Activated naive CD4-positive, alpha-beta T cell treated with anti-CD3 and anti-CD28 coated beads, Interleukin-2, amount 50 U/mL, for 24 hours (primary cell): Measurements from ENCODE around the gene CFHR4.
A peak's percentile ranks its signal among the peaks of the same experiment; 100 is the strongest.
"Not testable (repeated sequence)": the region's sequence is repeated elsewhere in the genome, so short reads cannot be mapped to it uniquely, and the experiment has no call there.

Source experiments
- H3K27ac Mint-ChIP-seq: one replicate; pipeline ENCODE4 v1.8.0; 2021; ENCODE audit warnings: mild to moderate bottlenecking, mixed read lengths
- H3K27me3 Mint-ChIP-seq: one replicate; pipeline ENCODE4 v1.8.0; 2021; ENCODE audit warnings: mixed read lengths
- H3K36me3 Mint-ChIP-seq: one replicate; pipeline ENCODE4 v1.8.0; 2021; ENCODE audit warnings: mixed read lengths
- H3K4me1 Mint-ChIP-seq: one replicate; pipeline ENCODE4 v1.8.0; 2021; ENCODE audit warnings: mixed read lengths
- H3K4me3 Mint-ChIP-seq: one replicate; pipeline ENCODE4 v1.8.0; 2021; ENCODE audit warnings: mild to moderate bottlenecking, mixed read lengths
- H3K9me3 Mint-ChIP-seq: one replicate; pipeline ENCODE4 v1.8.0; 2021; ENCODE audit warnings: mixed read lengths

The CFHR4 gene

GRCh38 chr1:196887515-196888239, at the start of gene CFHR4:
Gene CFHR4, plus strand, starts transcription at chr1:196888052. Its CDS starts 99 bp downstream, at chr1:196888151.
- H3K4me3 Mint-ChIP-seq, result no peak within 1 kb of the TSS
- peaks cover 12% of the 10 kb centered on the region for H3K9me3 Mint-ChIP-seq
- H3K27me3 Mint-ChIP-seq, result no peaks in the 10 kb centered on the region
- H3K27ac Mint-ChIP-seq, result no peak within 1 kb of the TSS
- H3K4me1 Mint-ChIP-seq, result no peaks in the 10 kb centered on the region
- no peaks in the 10 kb centered on the region for H3K36me3 Mint-ChIP-seq

DNA sequence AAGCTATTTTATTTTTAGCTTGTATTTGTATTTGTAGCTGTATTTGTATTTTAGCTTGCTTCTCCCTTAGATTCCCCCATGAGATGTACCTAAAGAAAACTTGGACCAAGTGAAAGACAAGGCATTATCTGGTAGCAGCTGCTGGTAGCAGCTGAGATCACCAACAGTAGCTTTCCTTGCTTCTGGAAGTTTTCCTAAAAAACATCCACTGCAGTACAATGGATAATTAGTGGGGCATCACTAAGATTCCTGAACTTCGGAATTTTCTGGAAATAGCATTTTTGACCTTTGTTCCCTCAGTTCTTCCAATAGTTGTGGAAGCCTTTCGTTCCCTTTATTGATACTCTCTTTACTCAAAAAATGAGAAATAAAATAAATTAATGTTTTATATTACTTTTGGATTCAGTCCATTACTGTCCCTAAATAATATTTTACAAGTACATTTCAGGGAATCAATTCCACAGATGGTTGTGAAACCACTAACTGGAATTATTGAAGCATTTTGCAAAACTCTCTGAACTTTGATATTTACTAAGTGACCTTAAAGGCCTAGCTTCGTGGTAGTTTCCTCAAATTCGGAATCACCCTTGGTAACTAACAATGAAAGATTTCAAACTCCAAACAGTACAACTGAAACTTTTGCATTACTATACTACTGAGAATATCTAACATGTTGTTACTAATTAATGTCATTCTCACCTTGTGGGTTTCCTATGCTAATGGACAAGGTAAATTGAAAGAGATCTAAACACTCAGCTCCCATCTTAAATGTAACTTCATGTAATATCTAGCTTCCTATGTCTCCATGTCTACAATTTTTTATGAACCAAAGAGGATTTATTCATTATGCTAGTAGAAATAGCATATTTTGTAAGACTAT, 38.0 kb upstream of the CFHR4 start:
- H3K36me3 Mint-ChIP-seq, H3K4me3 Mint-ChIP-seq, H3K27ac Mint-ChIP-seq, H3K4me1 Mint-ChIP-seq, H3K27me3 Mint-ChIP-seq, H3K9me3 Mint-ChIP-seq: not testable (repeated sequence)

GRCh38 chr1:196856053-196856452, 31.8 kb upstream of the CFHR4 start:
- Mint-ChIP-seq H3K27me3 (no peaks in the 10 kb centered on the region), H3K9me3 (peaks cover 8% of the 10 kb centered on the region), H3K36me3 (no peaks in the 10 kb centered on the region), H3K4me3 (no peak overlapping the region), H3K4me1 (no peaks in the 10 kb centered on the region), H3K27ac (no peak overlapping the region)

DNA sequence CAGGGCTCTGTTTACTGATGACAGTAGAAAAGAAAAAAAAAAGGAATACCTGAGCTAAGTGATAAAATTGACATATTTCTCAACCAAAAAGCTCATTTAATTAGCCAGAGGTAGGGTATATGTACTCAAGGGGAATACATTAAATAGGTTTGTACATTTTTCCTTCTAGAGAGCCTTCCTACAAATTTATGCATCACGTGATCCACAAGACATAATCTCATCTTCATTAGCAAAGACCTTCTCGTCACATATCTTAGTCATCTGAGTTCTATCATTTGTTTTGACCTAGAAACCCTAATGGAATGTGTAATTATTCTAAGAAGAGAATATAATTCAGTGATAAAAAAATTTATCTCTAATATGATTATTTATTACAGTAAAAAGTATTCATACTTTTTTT, 30.7 kb upstream of the CFHR4 start:
- Mint-ChIP-seq H3K4me1 (no peaks in the 10 kb centered on the region), H3K27ac (no peak overlapping the region), H3K9me3 (peaks cover 8% of the 10 kb centered on the region), H3K27me3 (no peaks in the 10 kb centered on the region), H3K36me3 (no peaks in the 10 kb centered on the region), H3K4me3 (no peak overlapping the region)

GRCh38 chr1:196858811-196859210, 29.0 kb upstream of the CFHR4 start:
- no peaks in the 10 kb centered on the region for H3K27me3 Mint-ChIP-seq
- H3K36me3 Mint-ChIP-seq, result no peaks in the 10 kb centered on the region
- no peak overlapping the region for H3K27ac Mint-ChIP-seq
- no peaks in the 10 kb centered on the region for H3K4me1 Mint-ChIP-seq
- no peak overlapping the region for H3K4me3 Mint-ChIP-seq
- peaks cover 8% of the 10 kb centered on the region for H3K9me3 Mint-ChIP-seq

- no peaks in the 10 kb centered on the region for H3K4me1 Mint-ChIP-seq
- peak overlapping the region; percentile 56 for H3K27ac Mint-ChIP-seq
Measured at GRCh38 chr1:196860323-196860884, 27.4 kb upstream of the CFHR4 start.

GRCh38 chr1:196861429-196861828, 26.4 kb upstream of the CFHR4 start:
- H3K4me3 Mint-ChIP-seq, result no peak overlapping the region

More at GRCh38 chr1:196860323-196860884, 27.4 kb upstream of the CFHR4 start:
- H3K4me3 Mint-ChIP-seq, result no peak overlapping the region
- H3K27me3 Mint-ChIP-seq, result peaks cover 2% of the 10 kb centered on the region
- no peaks in the 10 kb centered on the region for H3K36me3 Mint-ChIP-seq
- H3K9me3 Mint-ChIP-seq, result peaks cover 8% of the 10 kb centered on the region

DNA sequence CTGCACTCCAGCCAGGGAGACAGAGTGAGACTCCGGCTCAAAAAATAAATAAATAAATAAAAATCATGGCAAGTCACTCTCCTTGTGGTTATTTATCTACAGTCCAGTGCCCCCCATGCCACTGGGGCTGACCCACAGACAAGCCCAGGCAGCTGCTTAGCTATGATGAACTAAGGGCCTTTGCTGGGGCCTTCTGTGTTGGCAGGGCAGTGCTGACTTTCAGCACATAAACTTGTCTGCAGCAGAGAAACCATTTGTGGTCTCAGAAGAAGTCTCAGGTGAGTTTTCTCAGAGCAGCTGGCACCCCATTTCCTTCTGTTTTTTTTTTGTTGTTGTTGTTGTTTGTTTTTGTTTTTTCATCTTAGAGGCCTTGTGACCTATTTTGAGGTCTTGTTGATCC, 20.9 kb upstream of the CFHR4 start:
- Mint-ChIP-seq H3K27ac (no peak overlapping the region), H3K27me3 (peaks cover 2% of the 10 kb centered on the region), H3K4me1 (no peaks in the 10 kb centered on the region), H3K4me3 (no peak overlapping the region), H3K36me3 (no peaks in the 10 kb centered on the region), H3K9me3 (no peaks in the 10 kb centered on the region)

More at GRCh38 chr1:196861429-196861828, 26.4 kb upstream of the CFHR4 start:
- Mint-ChIP-seq H3K9me3 (peaks cover 8% of the 10 kb centered on the region), H3K4me1 (no peaks in the 10 kb centered on the region), H3K27me3 (peaks cover 2% of the 10 kb centered on the region), H3K36me3 (no peaks in the 10 kb centered on the region), H3K27ac (no peak overlapping the region)

- Mint-ChIP-seq H3K4me3 (no peak overlapping the region), H3K9me3 (peaks cover 6% of the 10 kb centered on the region), H3K27ac (no peak overlapping the region), H3K36me3 (no peaks in the 10 kb centered on the region), H3K4me1 (no peaks in the 10 kb centered on the region), H3K27me3 (peaks cover 3% of the 10 kb centered on the region)
Measured at GRCh38 chr1:196873385-196873784, 14.5 kb upstream of the CFHR4 start.

- Mint-ChIP-seq H3K4me1 (no peaks in the 10 kb centered on the region), H3K36me3 (no peaks in the 10 kb centered on the region), H3K27ac (no peak overlapping the region), H3K4me3 (no peak overlapping the region), H3K27me3 (peaks cover 3% of the 10 kb centered on the region), H3K9me3 (peaks cover 6% of the 10 kb centered on the region)
Measured at GRCh38 chr1:196875935-196876334, 11.9 kb upstream of the CFHR4 start.

DNA sequence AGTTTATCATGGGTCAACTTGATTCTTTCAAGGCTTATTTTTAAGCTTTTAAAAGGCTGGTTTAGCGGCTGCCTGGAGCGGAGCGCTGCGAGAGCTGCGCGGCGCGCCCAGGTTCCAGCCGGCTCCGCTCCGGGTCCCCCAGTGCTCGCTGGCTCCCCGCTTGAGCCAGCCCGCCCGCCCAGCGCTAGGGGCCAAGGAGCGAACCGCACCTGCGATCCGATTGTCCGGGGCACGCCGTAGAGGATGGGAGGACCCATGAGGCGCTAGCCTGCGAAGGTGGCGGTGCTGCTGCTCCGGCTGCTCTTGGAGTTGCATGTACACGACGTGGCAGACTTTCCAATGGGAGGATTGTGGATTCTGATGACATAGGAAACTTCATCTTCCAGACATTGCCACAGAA, 9.9 kb upstream of the CFHR4 start:
- no peak overlapping the region for H3K27ac Mint-ChIP-seq
- H3K4me1 Mint-ChIP-seq, result no peaks in the 10 kb centered on the region
- H3K4me3 Mint-ChIP-seq, result no peak overlapping the region
- H3K27me3 Mint-ChIP-seq, result peaks cover 3% of the 10 kb centered on the region
- H3K9me3 Mint-ChIP-seq, result peaks cover 7% of the 10 kb centered on the region
- no peaks in the 10 kb centered on the region for H3K36me3 Mint-ChIP-seq

DNA sequence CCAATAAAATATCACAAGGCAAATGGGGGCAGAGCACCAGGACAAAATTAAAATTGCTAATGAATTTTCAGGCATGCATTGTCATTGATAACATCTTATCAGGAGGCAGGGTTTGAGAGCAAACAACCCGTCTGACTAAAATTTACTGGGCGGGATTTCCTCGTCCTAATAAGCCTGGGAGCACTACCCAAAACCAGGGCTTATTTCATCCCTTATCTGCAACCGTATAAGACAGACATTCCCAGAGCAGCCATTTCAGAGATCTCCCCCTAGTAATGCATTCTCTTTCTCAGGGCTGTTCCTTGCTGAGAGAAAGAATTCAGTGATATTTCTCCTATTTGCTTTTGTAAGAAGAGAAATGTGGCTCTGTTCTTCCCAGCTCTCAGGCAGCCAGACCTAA, 1.3 kb upstream of the CFHR4 start:
- not testable (repeated sequence) for H3K27me3 Mint-ChIP-seq, H3K27ac Mint-ChIP-seq, H3K4me1 Mint-ChIP-seq, H3K4me3 Mint-ChIP-seq, H3K36me3 Mint-ChIP-seq
- H3K9me3 Mint-ChIP-seq, result peaks cover 12% of the 10 kb centered on the region

- no peaks in the 10 kb centered on the region for H3K9me3 Mint-ChIP-seq
- H3K27ac Mint-ChIP-seq, result no peak overlapping the region
- no peaks in the 10 kb centered on the region for H3K4me1 Mint-ChIP-seq
- no peaks in the 10 kb centered on the region for H3K27me3 Mint-ChIP-seq
- no peaks in the 10 kb centered on the region for H3K36me3 Mint-ChIP-seq
- H3K4me3 Mint-ChIP-seq, result no peak overlapping the region
Measured at GRCh38 chr1:196890668-196891067, 2.8 kb downstream of the CFHR4 start.

DNA sequence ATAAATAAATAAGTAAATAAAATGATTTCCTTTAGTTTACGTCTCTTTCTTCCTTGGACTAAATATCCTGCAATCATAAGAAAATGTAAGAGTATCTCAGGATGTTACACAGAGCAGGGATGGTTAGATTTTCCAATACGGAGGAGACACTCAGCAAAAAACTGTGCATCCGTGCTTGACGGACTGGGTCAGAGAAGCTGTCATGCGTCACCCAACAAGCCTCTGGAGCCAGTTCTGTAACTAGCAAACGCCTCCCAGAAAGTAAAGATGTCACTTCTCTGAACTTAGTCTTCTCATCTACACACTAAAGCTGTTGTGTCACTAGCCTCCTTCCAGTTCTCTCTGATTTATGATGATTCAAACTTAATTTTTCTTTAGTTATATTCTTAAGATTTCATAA, 3.4 kb downstream of the CFHR4 start:
- no peaks in the 10 kb centered on the region for H3K9me3 Mint-ChIP-seq
- H3K27ac Mint-ChIP-seq, result no peak overlapping the region
- no peaks in the 10 kb centered on the region for H3K4me1 Mint-ChIP-seq
- H3K4me3 Mint-ChIP-seq, result no peak overlapping the region
- H3K27me3 Mint-ChIP-seq, result peaks cover under 1% of the 10 kb centered on the region
- H3K36me3 Mint-ChIP-seq, result no peaks in the 10 kb centered on the region

DNA sequence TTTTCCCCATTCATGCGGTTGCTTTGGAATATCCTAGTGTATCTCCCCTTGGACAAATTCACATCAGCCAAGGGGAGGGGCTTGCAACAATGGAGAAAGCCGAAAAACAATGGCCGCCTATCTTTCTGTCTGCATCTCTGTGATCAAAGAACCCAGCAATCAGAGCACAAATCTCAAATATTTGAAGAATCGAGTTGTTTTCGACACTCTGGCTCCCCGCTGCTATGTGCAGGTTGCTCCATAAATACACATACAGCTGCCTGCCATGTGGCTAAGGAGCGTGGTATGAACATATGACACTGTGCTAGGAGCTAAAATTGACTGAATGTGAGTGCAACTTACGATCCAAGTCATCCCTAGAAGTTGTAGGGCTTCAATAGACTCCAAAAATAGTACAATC, 8.5 kb downstream of the CFHR4 start:
- Mint-ChIP-seq H3K4me1 (no peaks in the 10 kb centered on the region), H3K9me3 (no peaks in the 10 kb centered on the region), H3K27me3 (peaks cover 16% of the 10 kb centered on the region), H3K36me3 (no peaks in the 10 kb centered on the region), H3K27ac (no peak overlapping the region), H3K4me3 (no peak overlapping the region)
